SK-N-SH treated with all-trans-retinoic acid at 6 μM for 48 hours (cell line): Measurements from ENCODE around the gene ASB13.
A peak's percentile ranks its signal among the peaks of the same experiment; 100 is the strongest.

Experiments used
- ATAC-seq: fragments of 200-7000 bp; cut with Tn5 transposase; 3 replicates; pipeline ENCODE4 v1.9.1; 2020; ENCODE audit warnings: mild to moderate bottlenecking, moderate library complexity
- ARNTL ChIP-seq: fragments of 450-650 bp; formaldehyde crosslinking; IDR thresholded peaks from 2 replicates; pipeline ENCODE4 v1.5.0; 2020; ENCODE audit warnings: low read depth, mild to moderate bottlenecking, moderate library complexity, borderline replicate concordance
- BACH2 ChIP-seq: fragments of 250-450 bp; sonication (Bioruptor Pico); IDR thresholded peaks from 2 replicates; pipeline ENCODE4 v1.9.0; 2021; ENCODE audit warnings: mild to moderate bottlenecking, borderline replicate concordance
- CSDC2 ChIP-seq: fragments of 250-450 bp; sonication (Bioruptor Pico); IDR thresholded peaks from 2 replicates; pipeline ENCODE4 v1.5.0; 2020; ENCODE audit warnings: mild to moderate bottlenecking, moderate library complexity
- ESRRG ChIP-seq: fragments of 250-450 bp; sonication (Bioruptor Pico); IDR thresholded peaks from 2 replicates; pipeline ENCODE4 v1.6.1; 2021; ENCODE audit warnings: mild to moderate bottlenecking
- GLIS3 ChIP-seq: fragments of 250-450 bp; sonication (Bioruptor Pico); IDR thresholded peaks from 2 replicates; pipeline ENCODE4 v1.5.0; 2020; ENCODE audit warnings: mild to moderate bottlenecking, moderate library complexity
- ISL1 ChIP-seq: fragments of 250-450 bp; sonication (Bioruptor Pico); IDR thresholded peaks from 2 replicates; pipeline ENCODE4 v2.1.2; 2022; ENCODE audit warnings: mild to moderate bottlenecking, moderate library complexity
- OSR1 ChIP-seq: fragments of 250-450 bp; sonication (Bioruptor Pico); IDR thresholded peaks from 2 replicates; pipeline ENCODE4 v1.8.0; 2022; ENCODE audit warnings: moderate library complexity, mild to moderate bottlenecking, inconsistent platforms
- PPARA ChIP-seq: fragments of 250-450 bp; sonication (Bioruptor Pico); IDR thresholded peaks from 2 replicates; pipeline ENCODE4 v1.5.0; 2020; ENCODE audit warnings: mild to moderate bottlenecking, borderline replicate concordance
- RARB ChIP-seq: fragments of 250-450 bp; sonication (Bioruptor Pico); IDR thresholded peaks from 2 replicates; pipeline ENCODE4 v1.8.0; 2021; ENCODE audit warnings: mild to moderate bottlenecking, moderate library complexity
- SNAI2 ChIP-seq: fragments of 250-450 bp; sonication (Bioruptor Pico); IDR thresholded peaks from 2 replicates; pipeline ENCODE4 v1.5.0; 2020; ENCODE audit warnings: mild to moderate bottlenecking, moderate library complexity
- TCF4 ChIP-seq: fragments of 250-450 bp; sonication (Bioruptor Pico); IDR thresholded peaks from 2 replicates; pipeline ENCODE4 v1.8.0; 2021; ENCODE audit warnings: mild to moderate bottlenecking, moderate library complexity, borderline replicate concordance
- TOX ChIP-seq: fragments of 250-450 bp; sonication (Bioruptor Pico); IDR thresholded peaks from 2 replicates; pipeline ENCODE4 v1.8.0; 2021; ENCODE audit warnings: mild to moderate bottlenecking, moderate library complexity, borderline replicate concordance
- ZC3H10 ChIP-seq: fragments of 250-450 bp; sonication (Bioruptor Pico); IDR thresholded peaks from 2 replicates; pipeline ENCODE4 v1.5.1; 2021; ENCODE audit warnings: mild to moderate bottlenecking, moderate library complexity
- ZFP3 ChIP-seq: fragments of 250-450 bp; sonication (Bioruptor Pico); IDR thresholded peaks from 2 replicates; pipeline ENCODE4 v1.5.0; 2020; ENCODE audit warnings: mild to moderate bottlenecking, moderate library complexity
- ZFP30 ChIP-seq: fragments of 450-650 bp; formaldehyde crosslinking; IDR thresholded peaks from 2 replicates; pipeline ENCODE4 v1.5.0; 2022; ENCODE audit warnings: mild to moderate bottlenecking, moderate library complexity
- ZNF565 ChIP-seq: fragments of 450-650 bp; formaldehyde crosslinking; conservative IDR thresholded peaks from 2 replicates; pipeline ENCODE4 v1.5.0; 2020; ENCODE audit warnings: low read depth, mild to moderate bottlenecking, moderate library complexity
- ZNF70 ChIP-seq: fragments of 450-650 bp; formaldehyde crosslinking; IDR thresholded peaks from 2 replicates; pipeline ENCODE4 v1.5.0; 2020; ENCODE audit warnings: mild to moderate bottlenecking, moderate library complexity
- ZNF8 ChIP-seq: fragments of 450-650 bp; formaldehyde crosslinking; IDR thresholded peaks from 2 replicates; pipeline ENCODE4 v1.5.0; 2020; ENCODE audit warnings: mild to moderate bottlenecking, moderate library complexity
- TF ChIP-seq, protein P1 (sequence below): fragments of 250-450 bp; sonication (Bioruptor Pico); IDR thresholded peaks from 2 replicates; pipeline ENCODE4 v1.5.1; 2020; ENCODE audit warnings: low read depth, mild to moderate bottlenecking, moderate library complexity
- TF ChIP-seq, protein P2 (sequence below): fragments of 250-450 bp; sonication (Bioruptor Pico); IDR thresholded peaks from 2 replicates; pipeline ENCODE4 v1.8.0; 2020; ENCODE audit warnings: mild to moderate bottlenecking, moderate library complexity, borderline replicate concordance
- TF ChIP-seq, protein P3 (sequence below): fragments of 250-450 bp; sonication (Bioruptor Pico); IDR thresholded peaks from 2 replicates; pipeline ENCODE4 v1.5.1; 2021; ENCODE audit warnings: mild to moderate bottlenecking, moderate library complexity
- TF ChIP-seq, protein P4 (sequence below): fragments of 250-450 bp; sonication (Bioruptor Pico); IDR thresholded peaks from 2 replicates; pipeline ENCODE4 v1.5.0; 2020; ENCODE audit warnings: mild to moderate bottlenecking, moderate library complexity

Gene ASB13

DNA sequence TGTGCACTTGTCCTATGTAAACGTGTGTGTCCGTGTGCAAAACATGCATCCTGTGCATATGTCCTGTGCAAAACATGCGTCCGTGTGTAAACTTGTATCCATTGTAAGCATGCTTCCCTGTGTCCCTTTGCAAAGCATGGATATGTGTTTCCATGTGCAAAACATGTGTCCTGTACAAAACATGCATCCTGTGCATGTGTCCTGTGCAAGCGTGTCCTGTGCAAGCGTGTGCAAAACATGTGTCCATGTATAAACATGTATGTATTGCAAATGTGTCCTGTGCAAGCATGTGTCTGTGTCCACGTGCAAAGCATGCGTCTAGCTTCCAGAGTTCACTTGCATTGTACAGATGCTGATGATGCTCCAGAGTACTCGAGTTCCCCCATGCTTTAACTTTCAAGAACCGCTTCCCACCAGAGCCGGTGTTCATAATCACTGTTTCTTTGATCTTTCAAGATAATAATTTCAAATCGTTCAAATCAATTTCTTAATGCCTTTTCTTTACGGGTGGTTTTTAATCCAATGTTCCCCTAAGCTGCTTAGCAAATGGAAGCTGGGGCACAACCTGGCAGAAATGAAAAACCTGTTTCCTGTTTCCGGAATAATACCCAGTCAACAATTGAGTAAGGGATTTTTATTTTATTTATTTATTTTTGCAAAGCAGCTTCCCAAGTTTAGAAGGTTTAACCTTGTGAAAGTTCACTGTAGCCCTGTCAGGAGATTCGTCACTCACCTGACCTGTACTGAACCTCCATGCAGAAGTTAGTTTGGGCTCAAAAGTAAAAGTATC lies 641 bp upstream of the ASB13 start (continued):
- TF ChIP-seq, protein P1, sequence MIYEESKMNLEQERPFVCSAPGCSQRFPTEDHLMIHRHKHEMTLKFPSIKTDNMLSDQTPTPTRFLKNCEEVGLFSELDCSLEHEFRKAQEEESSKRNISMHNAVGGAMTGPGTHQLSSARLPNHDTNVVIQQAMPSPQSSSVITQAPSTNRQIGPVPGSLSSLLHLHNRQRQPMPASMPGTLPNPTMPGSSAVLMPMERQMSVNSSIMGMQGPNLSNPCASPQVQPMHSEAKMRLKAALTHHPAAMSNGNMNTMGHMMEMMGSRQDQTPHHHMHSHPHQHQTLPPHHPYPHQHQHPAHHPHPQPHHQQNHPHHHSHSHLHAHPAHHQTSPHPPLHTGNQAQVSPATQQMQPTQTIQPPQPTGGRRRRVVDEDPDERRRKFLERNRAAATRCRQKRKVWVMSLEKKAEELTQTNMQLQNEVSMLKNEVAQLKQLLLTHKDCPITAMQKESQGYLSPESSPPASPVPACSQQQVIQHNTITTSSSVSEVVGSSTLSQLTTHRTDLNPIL (CRISPR knock-in tag) = no peak
- TF ChIP-seq, protein P2, sequence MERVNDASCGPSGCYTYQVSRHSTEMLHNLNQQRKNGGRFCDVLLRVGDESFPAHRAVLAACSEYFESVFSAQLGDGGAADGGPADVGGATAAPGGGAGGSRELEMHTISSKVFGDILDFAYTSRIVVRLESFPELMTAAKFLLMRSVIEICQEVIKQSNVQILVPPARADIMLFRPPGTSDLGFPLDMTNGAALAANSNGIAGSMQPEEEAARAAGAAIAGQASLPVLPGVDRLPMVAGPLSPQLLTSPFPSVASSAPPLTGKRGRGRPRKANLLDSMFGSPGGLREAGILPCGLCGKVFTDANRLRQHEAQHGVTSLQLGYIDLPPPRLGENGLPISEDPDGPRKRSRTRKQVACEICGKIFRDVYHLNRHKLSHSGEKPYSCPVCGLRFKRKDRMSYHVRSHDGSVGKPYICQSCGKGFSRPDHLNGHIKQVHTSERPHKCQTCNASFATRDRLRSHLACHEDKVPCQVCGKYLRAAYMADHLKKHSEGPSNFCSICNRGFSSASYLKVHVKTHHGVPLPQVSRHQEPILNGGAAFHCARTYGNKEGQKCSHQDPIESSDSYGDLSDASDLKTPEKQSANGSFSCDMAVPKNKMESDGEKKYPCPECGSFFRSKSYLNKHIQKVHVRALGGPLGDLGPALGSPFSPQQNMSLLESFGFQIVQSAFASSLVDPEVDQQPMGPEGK = no peak
- TF ChIP-seq TCF4 = no peak
- TF ChIP-seq ZNF8 (CRISPR knock-in tag) = no peak
- TF ChIP-seq OSR1 (CRISPR knock-in tag) = no peak
- TF ChIP-seq ISL1 (CRISPR knock-in tag) = no peak

DNA sequence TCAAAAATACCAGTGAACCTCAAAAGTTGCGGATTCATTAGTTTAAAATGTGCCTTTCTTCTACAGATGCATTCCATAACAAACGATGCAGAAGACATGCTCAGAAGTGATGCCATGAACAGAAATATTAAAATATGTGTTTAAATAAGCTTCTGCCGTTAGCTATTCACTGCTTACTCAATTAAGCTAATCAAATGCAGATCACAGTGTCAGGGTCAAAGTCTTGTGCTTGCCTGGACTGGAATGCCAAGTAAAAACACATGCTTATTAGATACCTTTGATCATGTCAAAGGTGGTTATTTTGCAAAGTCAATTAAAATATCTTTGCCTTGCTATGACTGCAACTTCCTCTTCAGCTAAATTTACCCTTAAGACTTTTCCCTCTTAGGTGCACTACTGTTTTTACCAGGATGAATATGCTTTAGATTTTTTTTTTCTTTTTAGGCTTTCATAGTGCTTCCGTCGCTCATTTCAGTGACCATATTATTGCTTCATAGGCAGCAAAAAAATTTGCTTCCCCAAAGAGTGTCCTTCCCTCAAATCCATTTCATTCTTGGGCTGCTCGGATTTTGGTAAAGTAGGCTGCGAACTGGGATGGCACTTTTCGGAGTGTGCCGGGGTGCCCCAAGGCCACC lies 905 bp downstream of the ASB13 start:
- peak; percentile 22 for ATAC-seq
- TF ChIP-seq PPARA = no peak
- no peak for TF ChIP-seq SNAI2 (CRISPR knock-in tag)
- TF ChIP-seq, protein P3, sequence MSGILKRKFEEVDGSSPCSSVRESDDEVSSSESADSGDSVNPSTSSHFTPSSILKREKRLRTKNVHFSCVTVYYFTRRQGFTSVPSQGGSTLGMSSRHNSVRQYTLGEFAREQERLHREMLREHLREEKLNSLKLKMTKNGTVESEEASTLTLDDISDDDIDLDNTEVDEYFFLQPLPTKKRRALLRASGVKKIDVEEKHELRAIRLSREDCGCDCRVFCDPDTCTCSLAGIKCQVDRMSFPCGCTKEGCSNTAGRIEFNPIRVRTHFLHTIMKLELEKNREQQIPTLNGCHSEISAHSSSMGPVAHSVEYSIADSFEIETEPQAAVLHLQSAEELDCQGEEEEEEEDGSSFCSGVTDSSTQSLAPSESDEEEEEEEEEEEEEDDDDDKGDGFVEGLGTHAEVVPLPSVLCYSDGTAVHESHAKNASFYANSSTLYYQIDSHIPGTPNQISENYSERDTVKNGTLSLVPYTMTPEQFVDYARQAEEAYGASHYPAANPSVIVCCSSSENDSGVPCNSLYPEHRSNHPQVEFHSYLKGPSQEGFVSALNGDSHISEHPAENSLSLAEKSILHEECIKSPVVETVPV (CRISPR knock-in tag) = no peak
- TF ChIP-seq ZC3H10 = no peak
- TF ChIP-seq CSDC2 (CRISPR knock-in tag) = no peak
- no peak for TF ChIP-seq ARNTL
- no peak for TF ChIP-seq RARB (CRISPR knock-in tag)
- TF ChIP-seq, protein P4, sequence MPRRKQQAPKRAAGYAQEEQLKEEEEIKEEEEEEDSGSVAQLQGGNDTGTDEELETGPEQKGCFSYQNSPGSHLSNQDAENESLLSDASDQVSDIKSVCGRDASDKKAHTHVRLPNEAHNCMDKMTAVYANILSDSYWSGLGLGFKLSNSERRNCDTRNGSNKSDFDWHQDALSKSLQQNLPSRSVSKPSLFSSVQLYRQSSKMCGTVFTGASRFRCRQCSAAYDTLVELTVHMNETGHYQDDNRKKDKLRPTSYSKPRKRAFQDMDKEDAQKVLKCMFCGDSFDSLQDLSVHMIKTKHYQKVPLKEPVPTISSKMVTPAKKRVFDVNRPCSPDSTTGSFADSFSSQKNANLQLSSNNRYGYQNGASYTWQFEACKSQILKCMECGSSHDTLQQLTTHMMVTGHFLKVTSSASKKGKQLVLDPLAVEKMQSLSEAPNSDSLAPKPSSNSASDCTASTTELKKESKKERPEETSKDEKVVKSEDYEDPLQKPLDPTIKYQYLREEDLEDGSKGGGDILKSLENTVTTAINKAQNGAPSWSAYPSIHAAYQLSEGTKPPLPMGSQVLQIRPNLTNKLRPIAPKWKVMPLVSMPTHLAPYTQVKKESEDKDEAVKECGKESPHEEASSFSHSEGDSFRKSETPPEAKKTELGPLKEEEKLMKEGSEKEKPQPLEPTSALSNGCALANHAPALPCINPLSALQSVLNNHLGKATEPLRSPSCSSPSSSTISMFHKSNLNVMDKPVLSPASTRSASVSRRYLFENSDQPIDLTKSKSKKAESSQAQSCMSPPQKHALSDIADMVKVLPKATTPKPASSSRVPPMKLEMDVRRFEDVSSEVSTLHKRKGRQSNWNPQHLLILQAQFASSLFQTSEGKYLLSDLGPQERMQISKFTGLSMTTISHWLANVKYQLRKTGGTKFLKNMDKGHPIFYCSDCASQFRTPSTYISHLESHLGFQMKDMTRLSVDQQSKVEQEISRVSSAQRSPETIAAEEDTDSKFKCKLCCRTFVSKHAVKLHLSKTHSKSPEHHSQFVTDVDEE (CRISPR knock-in tag) = no peak
- no peak for TF ChIP-seq ISL1 (CRISPR knock-in tag)
- TF ChIP-seq, all 23 proteins: peak for 0

DNA sequence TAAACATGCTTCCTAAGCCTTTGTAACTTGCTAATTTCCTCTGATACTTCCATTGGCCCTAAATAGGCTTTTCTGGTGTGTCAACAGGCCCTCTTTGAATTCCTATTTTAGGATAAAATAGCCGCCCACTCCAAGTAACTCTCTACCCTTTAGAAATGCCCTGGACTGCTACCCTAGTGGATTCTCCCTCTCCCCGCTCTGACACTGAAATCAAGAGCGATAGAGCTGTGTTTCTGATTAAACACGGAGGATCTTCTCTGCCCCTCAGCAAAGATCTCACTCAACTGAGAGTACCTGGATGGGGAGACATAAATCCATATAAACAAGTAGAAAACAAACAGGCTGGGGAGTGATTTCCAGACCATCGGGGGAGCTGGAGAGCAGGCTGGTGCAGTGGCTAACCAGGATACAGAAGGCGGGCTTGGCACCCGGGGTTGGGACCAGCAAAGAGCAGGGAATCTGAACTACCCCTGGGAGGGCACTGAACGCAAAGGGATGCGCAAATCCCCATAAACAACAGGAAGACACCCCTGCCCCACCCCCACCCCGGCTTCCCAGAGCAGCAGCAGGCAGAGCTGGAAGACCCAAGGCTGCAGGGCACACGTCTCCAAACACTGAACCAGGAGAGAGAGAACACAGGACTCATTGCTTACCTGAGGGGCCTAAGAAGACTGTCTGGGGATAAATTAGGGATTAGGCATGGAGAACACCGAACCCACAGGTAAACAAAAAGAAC lies 2.5 kb downstream of the ASB13 start:
- ATAC-seq = no peak
- TF ChIP-seq TOX (CRISPR knock-in tag) = no peak
- TF ChIP-seq, protein P2 = no peak
- TF ChIP-seq ZFP30 (CRISPR knock-in tag) = no peak
- no peak for TF ChIP-seq ZC3H10
- no peak for TF ChIP-seq OSR1 (CRISPR knock-in tag)
- no peak for TF ChIP-seq ZNF565 (CRISPR knock-in tag)
- TF ChIP-seq ARNTL = no peak
- no peak for TF ChIP-seq ZFP3 (CRISPR knock-in tag)
- TF ChIP-seq, protein P3 (CRISPR knock-in tag) = no peak
- TF ChIP-seq RARB (CRISPR knock-in tag) = no peak
- no peak for TF ChIP-seq ESRRG (CRISPR knock-in tag)
- no peak for TF ChIP-seq ISL1 (CRISPR knock-in tag)
- no peak for TF ChIP-seq TCF4
- no peak for TF ChIP-seq ZNF70 (CRISPR knock-in tag)
- TF ChIP-seq, protein P4 (CRISPR knock-in tag) = no peak
- no peak for TF ChIP-seq GLIS3 (CRISPR knock-in tag)
- TF ChIP-seq BACH2 = no peak
- TF ChIP-seq SNAI2 (CRISPR knock-in tag) = no peak
